GM06990 (cell line): Measurements from ENCODE around the gene ZPLD1.

Source experiments
- DNase-seq: peaks from one replicate; pipeline ENCODE4 v3.0.0-alpha.2; 2011; ENCODE audit not compliant: insufficient read length; ENCODE audit errors: extremely low read depth
- H3K27me3 ChIP-seq: replicated peaks from 2 replicates; pipeline ENCODE4 v1.6.0; 2011; ENCODE audit warnings: low read length; ENCODE audit not compliant: control insufficient read depth, insufficient read depth
- H3K36me3 ChIP-seq: 2 replicates; pipeline ENCODE4 v1.5.1; 2011; ENCODE audit warnings: low read length; ENCODE audit not compliant: control insufficient read depth, insufficient read depth
- H3K4me3 ChIP-seq: replicated peaks from 2 replicates; pipeline ENCODE4 v1.5.1; 2011; ENCODE audit warnings: low read depth, mild to moderate bottlenecking, control low read depth, low read length
- CTCF ChIP-seq: IDR thresholded peaks from 2 replicates; pipeline ENCODE4 v1.5.1; 2011; ENCODE audit warnings: low read length, control low read depth, mild to moderate bottlenecking, inconsistent platforms; ENCODE audit not compliant: insufficient read depth, poor library complexity, severe bottlenecking

Gene ZPLD1

GRCh38 chr3:102441832-102442231 is 7.0 kb downstream of the ZPLD1 start:
- no peaks in the 10 kb centered on the region for H3K36me3 ChIP-seq
- H3K4me3 ChIP-seq = no peak overlapping the region
- H3K27me3 ChIP-seq = no peaks in the 10 kb centered on the region
- TF ChIP-seq CTCF = no peak
- DNase-seq = no peak

- TF ChIP-seq CTCF = no peak
- Histone ChIP-seq H3K4me3 (no peak overlapping the region), H3K36me3 (no peaks in the 10 kb centered on the region), H3K27me3 (no peaks in the 10 kb centered on the region)
- no peak for DNase-seq
Observed at GRCh38 chr3:102443021-102443420, 8.2 kb downstream of the ZPLD1 start.

- TF ChIP-seq CTCF = no peak
- DNase-seq = no peak
- no peaks in the 10 kb centered on the region for H3K36me3 ChIP-seq
- H3K4me3 ChIP-seq = no peak overlapping the region
- H3K27me3 ChIP-seq = no peaks in the 10 kb centered on the region
Observed at GRCh38 chr3:102444101-102444500, 9.3 kb downstream of the ZPLD1 start.

DNA sequence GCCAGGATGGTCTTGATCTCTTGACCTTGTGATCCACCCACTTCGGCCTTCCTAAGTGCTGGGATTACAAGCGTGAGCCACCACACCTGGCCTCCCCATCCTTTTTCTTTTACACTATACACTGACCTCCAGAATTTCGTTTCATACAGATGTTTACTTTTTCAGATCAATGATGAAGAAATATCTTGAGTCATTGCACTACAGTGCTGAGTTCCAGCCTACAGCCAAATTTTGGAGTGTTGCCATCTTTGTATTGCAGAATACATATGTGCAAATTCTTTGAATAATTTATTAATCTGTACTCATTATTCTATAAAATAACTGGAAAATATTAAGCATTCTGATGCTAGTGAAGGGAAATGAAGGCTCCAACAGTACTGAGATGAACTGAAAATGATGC is 12.5 kb downstream of the ZPLD1 start:
- no peaks in the 10 kb centered on the region for H3K27me3 ChIP-seq
- no peaks in the 10 kb centered on the region for H3K36me3 ChIP-seq
- DNase-seq = no peak
- no peak overlapping the region for H3K4me3 ChIP-seq
- no peak for TF ChIP-seq CTCF

- no peak for DNase-seq
- Histone ChIP-seq H3K36me3 (no peaks in the 10 kb centered on the region), H3K4me3 (no peak overlapping the region), H3K27me3 (no peaks in the 10 kb centered on the region)
- TF ChIP-seq CTCF = no peak
Observed at GRCh38 chr3:102449341-102449740, 14.5 kb downstream of the ZPLD1 start.

- DNase-seq = no peak
- Histone ChIP-seq H3K4me3 (no peak overlapping the region), H3K36me3 (no peaks in the 10 kb centered on the region), H3K27me3 (no peaks in the 10 kb centered on the region)
- TF ChIP-seq CTCF = no peak
Observed at GRCh38 chr3:102449930-102450329, 15.1 kb downstream of the ZPLD1 start.
